VCaP (cell line): Measurements from ENCODE around the gene TAF4.
"Not testable (repeated sequence)": the region's sequence is repeated elsewhere in the genome, so short reads cannot be mapped to it uniquely, and the experiment has no call there.

Source experiments
- H3K27ac ChIP-seq: fragments of 450-650 bp; 2 replicates; pipeline ENCODE4 v1.5.1; 2017
- TF ChIP-seq, protein P1 (sequence below): fragments of 450-650 bp; conservative IDR thresholded peaks from 2 replicates; pipeline ENCODE4 v1.5.1; 2017; ENCODE audit warnings: mild to moderate bottlenecking, moderate library complexity

The TAF4 gene

DNA sequence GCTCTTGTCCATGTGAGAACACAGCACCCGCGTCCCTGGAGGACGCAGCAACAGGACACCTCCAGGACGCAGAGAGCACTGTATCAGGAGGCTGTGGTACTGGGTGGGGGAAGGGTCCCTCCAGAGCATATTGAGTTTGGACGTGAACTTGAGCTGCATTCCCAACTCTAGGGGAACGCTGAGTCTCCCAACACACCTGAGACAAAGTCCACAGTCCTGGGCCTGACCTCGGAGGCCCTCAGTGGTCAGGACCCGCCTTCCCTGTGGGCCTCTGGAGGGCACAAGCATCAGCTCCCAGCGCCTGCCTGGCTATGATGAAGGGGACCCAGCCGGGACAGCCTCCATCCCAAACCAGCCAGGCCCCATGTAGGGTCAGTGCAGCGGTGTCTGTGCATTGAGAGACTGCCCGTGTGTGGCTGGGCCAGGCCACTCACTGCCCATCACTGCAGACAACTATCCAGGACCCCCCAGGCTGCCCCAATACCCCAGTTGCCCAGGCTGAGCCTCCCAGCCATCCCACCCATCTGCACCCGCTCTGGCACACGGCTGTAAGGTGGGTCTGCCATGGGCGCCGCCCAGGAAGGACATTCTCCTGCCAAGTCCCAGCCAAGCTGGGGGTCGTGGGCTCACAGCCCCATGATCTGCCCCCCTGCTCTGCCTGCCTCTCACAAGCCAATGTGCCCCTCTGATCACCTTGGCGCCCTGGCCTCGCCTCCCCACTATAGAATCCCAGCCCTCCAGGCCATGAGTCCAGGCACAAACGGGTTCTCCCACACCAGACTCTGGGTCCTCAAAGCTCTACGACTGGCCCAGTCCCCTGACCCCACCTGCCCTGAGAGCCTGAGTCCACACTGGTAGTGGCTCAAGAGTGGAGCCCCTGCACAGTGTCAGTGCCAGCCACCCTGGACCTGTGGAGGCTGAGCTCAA, 115.7 kb downstream of the TAF4 start:
- no peak overlapping the region for H3K27ac ChIP-seq
- TF ChIP-seq, protein P1, sequence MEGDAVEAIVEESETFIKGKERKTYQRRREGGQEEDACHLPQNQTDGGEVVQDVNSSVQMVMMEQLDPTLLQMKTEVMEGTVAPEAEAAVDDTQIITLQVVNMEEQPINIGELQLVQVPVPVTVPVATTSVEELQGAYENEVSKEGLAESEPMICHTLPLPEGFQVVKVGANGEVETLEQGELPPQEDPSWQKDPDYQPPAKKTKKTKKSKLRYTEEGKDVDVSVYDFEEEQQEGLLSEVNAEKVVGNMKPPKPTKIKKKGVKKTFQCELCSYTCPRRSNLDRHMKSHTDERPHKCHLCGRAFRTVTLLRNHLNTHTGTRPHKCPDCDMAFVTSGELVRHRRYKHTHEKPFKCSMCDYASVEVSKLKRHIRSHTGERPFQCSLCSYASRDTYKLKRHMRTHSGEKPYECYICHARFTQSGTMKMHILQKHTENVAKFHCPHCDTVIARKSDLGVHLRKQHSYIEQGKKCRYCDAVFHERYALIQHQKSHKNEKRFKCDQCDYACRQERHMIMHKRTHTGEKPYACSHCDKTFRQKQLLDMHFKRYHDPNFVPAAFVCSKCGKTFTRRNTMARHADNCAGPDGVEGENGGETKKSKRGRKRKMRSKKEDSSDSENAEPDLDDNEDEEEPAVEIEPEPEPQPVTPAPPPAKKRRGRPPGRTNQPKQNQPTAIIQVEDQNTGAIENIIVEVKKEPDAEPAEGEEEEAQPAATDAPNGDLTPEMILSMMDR: no peak

DNA sequence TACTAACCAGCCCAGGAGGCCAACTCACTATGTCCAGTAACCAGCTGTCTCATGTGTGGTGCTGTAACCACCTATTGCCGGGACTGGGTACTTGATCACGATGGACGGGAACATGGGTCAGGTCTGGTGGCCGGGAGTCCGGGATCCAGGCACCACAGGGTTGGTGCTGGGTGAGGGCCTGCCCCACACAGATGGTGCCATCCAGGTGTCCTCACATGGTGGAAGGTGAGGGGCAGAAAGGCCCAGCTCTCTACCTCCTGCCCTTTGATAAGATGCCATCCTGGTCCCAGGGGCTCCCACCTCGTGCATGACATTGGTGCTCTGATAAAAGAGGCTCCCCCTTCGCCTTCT, 116.3 kb downstream of the TAF4 start:
- TF ChIP-seq, protein P1: no peak
- no peak overlapping the region for H3K27ac ChIP-seq

DNA sequence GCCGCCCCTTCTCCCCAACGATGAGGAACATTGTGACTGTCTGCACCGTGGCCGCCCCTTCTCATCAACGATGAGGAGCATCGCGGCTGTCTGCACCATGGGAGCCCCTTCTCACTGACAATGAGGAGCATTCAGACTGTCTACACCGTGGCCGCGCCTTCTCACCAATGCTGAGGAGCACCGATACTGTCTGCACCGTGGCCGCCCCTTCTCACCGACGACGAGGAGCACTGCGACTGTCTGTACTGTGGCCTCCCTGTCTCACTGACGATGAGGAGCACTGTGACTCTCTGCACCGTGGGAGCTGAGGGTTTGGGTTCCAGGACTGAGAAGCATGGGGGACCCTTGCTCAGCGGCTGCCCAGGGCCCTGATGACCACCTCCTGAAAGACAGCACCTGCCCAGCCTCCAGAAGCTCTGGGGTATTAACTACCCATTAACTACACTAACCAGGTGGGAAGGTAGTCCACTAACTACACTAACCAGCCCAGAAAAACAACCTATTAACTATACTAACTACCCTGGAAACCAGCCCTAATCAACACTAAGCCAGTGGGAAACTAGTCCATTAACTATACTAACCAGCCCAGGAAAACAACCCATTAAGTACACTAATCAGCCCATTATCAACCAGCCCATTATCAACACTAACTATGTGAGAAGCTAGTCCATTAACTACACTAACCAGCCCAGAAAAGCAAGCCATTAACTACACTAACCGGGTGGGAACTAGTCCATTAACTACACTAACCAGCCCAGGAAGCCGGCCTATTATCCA, 116.9 kb downstream of the TAF4 start:
- TF ChIP-seq, protein P1: no peak
- H3K27ac ChIP-seq: no peak overlapping the region

DNA sequence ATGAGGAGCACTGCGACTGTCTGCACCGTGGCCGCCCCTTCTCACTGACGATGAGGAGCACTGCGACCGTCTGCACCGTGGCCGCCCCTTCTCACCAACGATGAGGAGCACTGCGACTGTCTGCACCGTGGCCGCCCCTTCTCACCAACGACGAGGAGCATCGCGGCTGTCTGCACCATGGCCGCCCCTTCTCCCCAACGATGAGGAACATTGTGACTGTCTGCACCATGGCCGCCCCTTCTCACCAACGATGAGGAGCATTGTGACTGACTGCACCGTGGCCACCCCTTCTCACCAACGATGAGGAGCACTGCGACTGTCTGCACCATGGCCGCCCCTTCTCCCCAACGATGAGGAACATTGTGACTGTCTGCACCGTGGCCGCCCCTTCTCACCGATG, 117.6 kb downstream of the TAF4 start:
- not testable (repeated sequence) for H3K27ac ChIP-seq

DNA sequence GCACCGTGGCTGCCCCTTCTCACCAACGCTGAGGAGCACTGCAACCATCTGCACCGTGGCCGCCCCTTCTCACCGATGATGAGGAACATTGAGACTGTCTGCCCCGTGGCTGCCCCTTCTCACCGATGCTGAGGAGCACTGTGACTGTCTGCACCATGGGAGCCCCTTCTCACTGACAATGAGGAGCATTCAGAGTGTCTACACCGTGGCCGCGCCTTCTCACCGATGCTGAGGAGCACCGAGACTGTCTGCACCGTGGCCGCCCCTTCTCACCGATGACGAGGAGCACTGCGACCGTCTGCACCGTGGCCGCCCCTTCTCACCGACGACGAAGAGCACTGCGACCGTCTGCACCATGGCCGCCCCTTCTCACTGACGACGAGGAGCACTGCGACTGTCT, 120.2 kb downstream of the TAF4 start:
- not testable (repeated sequence) for H3K27ac ChIP-seq

DNA sequence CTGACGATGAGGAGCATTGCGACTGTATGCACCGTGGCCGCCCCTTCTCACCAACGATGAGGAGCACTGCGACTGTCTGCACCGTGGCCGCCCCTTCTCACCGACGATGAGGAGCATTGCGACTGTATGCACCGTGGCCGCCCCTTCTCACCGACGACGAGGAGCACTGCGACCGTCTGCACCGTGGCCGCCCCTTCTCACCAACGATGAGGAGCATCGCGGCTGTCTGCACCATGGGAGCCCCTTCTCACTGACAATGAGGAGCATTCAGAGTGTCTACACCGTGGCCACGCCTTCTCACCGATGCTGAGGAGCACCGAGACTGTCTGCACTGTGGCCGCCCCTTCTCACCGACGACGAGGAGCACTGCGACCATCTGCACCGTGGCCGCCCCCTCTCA, 120.7 kb downstream of the TAF4 start:
- not testable (repeated sequence) for H3K27ac ChIP-seq

DNA sequence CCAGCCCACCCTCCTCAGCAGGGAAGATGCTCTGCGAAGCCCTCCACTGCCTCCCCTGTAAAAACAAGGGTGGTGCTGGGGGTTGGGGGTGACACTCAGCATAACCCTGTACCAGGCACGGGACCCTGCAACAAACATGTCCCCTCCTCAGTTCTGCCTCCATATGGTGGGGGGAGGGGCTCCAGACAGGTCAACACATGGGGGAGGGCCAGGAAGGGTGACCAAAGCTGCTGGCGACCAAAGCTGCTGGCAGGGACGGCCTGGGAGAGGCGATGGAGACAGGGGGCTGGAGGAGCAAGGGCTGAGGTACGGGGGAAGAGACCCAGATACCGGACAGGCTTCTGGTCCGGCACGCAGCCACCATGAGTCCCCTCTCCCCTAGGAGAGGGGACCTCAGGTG, 123.2 kb downstream of the TAF4 start:
- TF ChIP-seq, protein P1: no peak
- no peak overlapping the region for H3K27ac ChIP-seq

DNA sequence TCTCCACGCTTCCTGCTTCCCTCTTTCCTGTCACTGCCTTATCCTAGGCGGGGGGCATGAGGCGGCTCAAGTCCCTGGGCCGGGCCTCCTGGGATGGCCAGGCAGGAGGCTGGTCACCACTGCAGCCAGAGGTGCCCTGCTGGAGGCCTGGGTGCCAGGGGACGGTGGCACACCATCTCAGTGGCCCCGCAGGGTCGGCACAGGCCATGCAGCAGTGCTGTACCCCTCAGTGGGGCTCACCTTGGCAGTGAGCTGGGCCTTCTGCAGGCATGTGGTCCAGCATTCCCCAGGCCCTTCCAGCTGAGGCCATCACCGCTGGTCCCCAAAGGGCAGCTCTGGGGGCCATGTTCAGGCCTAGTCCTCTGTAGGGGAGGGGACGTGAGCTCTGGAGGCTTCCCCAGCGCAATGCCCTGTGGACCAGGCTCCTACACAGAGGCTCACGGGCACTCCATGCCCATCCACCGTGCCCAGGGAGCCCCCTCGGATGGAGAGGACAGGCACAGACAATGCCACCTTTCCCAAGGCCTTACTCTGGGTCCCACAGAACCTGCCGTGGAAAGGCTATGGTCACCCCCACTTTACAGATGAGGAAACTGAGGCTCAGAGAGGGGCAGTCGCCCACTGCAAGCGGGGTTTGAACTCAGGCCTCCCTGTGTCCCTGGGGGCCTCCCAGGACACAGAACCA, 123.8 kb downstream of the TAF4 start:
- H3K27ac ChIP-seq: no peak overlapping the region
- TF ChIP-seq, protein P1: no peak
